WTC11 (cell line): ENCODE data around the gene NRTN. TPM values are rescaled to one million over a fixed set of nuclear protein-coding genes. Genes with fewer than 3 reads are reported as not detected.

Experiments used
- ATAC-seq: fragments of 200-7000 bp; cut with Tn5 transposase; 2 replicates; pipeline ENCODE4 v1.10.0; 2021; ENCODE audit warnings: mild to moderate bottlenecking, moderate library complexity
- CTCF ChIA-PET: fragments of 300-600 bp; sonication (Branson Sonifier 250); formaldehyde crosslinking; loops from one replicate; lab custom pipeline; 2021; ENCODE audit warnings: antibody characterized with exemption; lab: Charles Lee
- POLR2A ChIA-PET: fragments of 350-600 bp; sonication (Branson Sonifier 250); formaldehyde crosslinking; loops from one replicate; lab custom pipeline; 2021; ENCODE audit warnings: antibody characterized with exemption; lab: Charles Lee
- DNase-seq: peaks from one replicate; pipeline ENCODE4 v3.0.0; 2021; ENCODE audit warnings: low spot score
- H3K27ac Mint-ChIP-seq: 2 replicates; pipeline ENCODE4 v1.8.0; 2021; ENCODE audit warnings: mixed read lengths
- H3K27me3 Mint-ChIP-seq: 2 replicates; pipeline ENCODE4 v1.8.0; 2021; ENCODE audit warnings: low read depth, mild to moderate bottlenecking, moderate library complexity, mixed read lengths
- H3K36me3 Mint-ChIP-seq: 2 replicates; pipeline ENCODE4 v1.8.0; 2021; ENCODE audit warnings: mixed read lengths
- H3K4me1 Mint-ChIP-seq: 2 replicates; pipeline ENCODE4 v1.8.0; 2022; ENCODE audit warnings: mixed read lengths
- H3K4me3 Mint-ChIP-seq: 2 replicates; pipeline ENCODE4 v1.8.0; 2021; ENCODE audit warnings: mild to moderate bottlenecking, moderate library complexity, mixed read lengths
- H3K9me3 Mint-ChIP-seq: 2 replicates; pipeline ENCODE4 v1.8.0; 2021; ENCODE audit warnings: mixed read lengths
- CREB1 ChIP-seq: sonication (generic); formaldehyde crosslinking; IDR thresholded peaks from 2 replicates; pipeline ENCODE4 v1.8.0; 2023; ENCODE audit warnings: mild to moderate bottlenecking, missing genetic modification reagents
- CREM ChIP-seq: sonication (generic); formaldehyde crosslinking; IDR thresholded peaks from 2 replicates; pipeline ENCODE4 v1.8.1; 2022; ENCODE audit warnings: mild to moderate bottlenecking, missing genetic modification reagents, moderate library complexity
- IRF2 ChIP-seq: sonication (generic); formaldehyde crosslinking; IDR thresholded peaks from 2 replicates; pipeline ENCODE4 v1.8.0; 2022; ENCODE audit warnings: low read depth, missing genetic modification reagents, borderline replicate concordance
- JUN ChIP-seq: sonication (generic); formaldehyde crosslinking; IDR thresholded peaks from 2 replicates; pipeline ENCODE4 v1.8.0; 2023; ENCODE audit warnings: mild to moderate bottlenecking, missing genetic modification reagents
- NFATC4 ChIP-seq: fragments of 250-450 bp; sonication (Bioruptor Pico); IDR thresholded peaks from 2 replicates; pipeline ENCODE4 v1.9.0; 2021; ENCODE audit warnings: mild to moderate bottlenecking
- OVOL2 ChIP-seq: fragments of 250-450 bp; sonication (Bioruptor Pico); IDR thresholded peaks from 2 replicates; pipeline ENCODE4 v1.9.0; 2021; ENCODE audit warnings: mild to moderate bottlenecking, borderline replicate concordance
- PREB ChIP-seq: sonication (generic); formaldehyde crosslinking; IDR thresholded peaks from 2 replicates; pipeline ENCODE4 v1.8.1; 2022; ENCODE audit warnings: mild to moderate bottlenecking, missing genetic modification reagents, moderate library complexity, borderline replicate concordance
- RELA ChIP-seq: sonication (generic); formaldehyde crosslinking; IDR thresholded peaks from 2 replicates; pipeline ENCODE4 v1.8.1; 2022; ENCODE audit warnings: missing genetic modification reagents, mild to moderate bottlenecking, borderline replicate concordance
- SMAD3 ChIP-seq: sonication (generic); formaldehyde crosslinking; IDR thresholded peaks from 2 replicates; pipeline ENCODE4 v1.8.0; 2022; ENCODE audit warnings: missing genetic modification reagents, mild to moderate bottlenecking, borderline replicate concordance
- SP1 ChIP-seq: sonication (generic); formaldehyde crosslinking; conservative IDR thresholded peaks from 2 replicates; pipeline ENCODE4 v1.8.1; 2022; ENCODE audit warnings: missing genetic modification reagents
- TCF7 ChIP-seq: sonication (generic); formaldehyde crosslinking; IDR thresholded peaks from 2 replicates; pipeline ENCODE4 v1.8.0; 2022; ENCODE audit warnings: mild to moderate bottlenecking, low read depth, missing genetic modification reagents, moderate library complexity
- TEAD4 ChIP-seq: sonication (generic); formaldehyde crosslinking; IDR thresholded peaks from 2 replicates; pipeline ENCODE4 v1.8.0; 2022; ENCODE audit warnings: mild to moderate bottlenecking, missing genetic modification reagents
- TP53 ChIP-seq: sonication (generic); formaldehyde crosslinking; IDR thresholded peaks from 2 replicates; pipeline ENCODE4 v1.8.1; 2023; ENCODE audit warnings: mild to moderate bottlenecking, missing genetic modification reagents
- ZNF423 ChIP-seq: fragments of 250-450 bp; sonication (Bioruptor Pico); IDR thresholded peaks from 2 replicates; pipeline ENCODE4 v2.1.2; 2022; ENCODE audit warnings: mild to moderate bottlenecking, moderate library complexity
- ZNF671 ChIP-seq: fragments of 250-450 bp; sonication (Bioruptor Pico); IDR thresholded peaks from 2 replicates; pipeline ENCODE4 v1.8.0; 2021; ENCODE audit warnings: mild to moderate bottlenecking
- total RNA-seq: library from RNA; stranded (reverse); gene quantifications from 3 replicates; pipeline ENCODE4 v1.2.3, GENCODE V29; 2021
- TF ChIP-seq, protein P1 (sequence below): sonication (generic); formaldehyde crosslinking; IDR thresholded peaks from 2 replicates; pipeline ENCODE4 v1.8.1; 2023; ENCODE audit warnings: mild to moderate bottlenecking, missing genetic modification reagents, moderate library complexity
- TF ChIP-seq, protein P2 (sequence below): sonication (generic); formaldehyde crosslinking; IDR thresholded peaks from 2 replicates; pipeline ENCODE4 v1.8.1; 2022; ENCODE audit warnings: missing genetic modification reagents, borderline replicate concordance
- TF ChIP-seq, protein P3 (sequence below): sonication (generic); formaldehyde crosslinking; IDR thresholded peaks from 2 replicates; pipeline ENCODE4 v1.8.1; 2022; ENCODE audit warnings: low read depth, missing genetic modification reagents, borderline replicate concordance
- TF ChIP-seq, protein P4 (sequence below): sonication (generic); formaldehyde crosslinking; IDR thresholded peaks from 2 replicates; pipeline ENCODE4 v1.8.1; 2023; ENCODE audit warnings: mild to moderate bottlenecking, missing genetic modification reagents
- TF ChIP-seq, protein P5 (sequence below): sonication (generic); formaldehyde crosslinking; conservative IDR thresholded peaks from 2 replicates; pipeline ENCODE4 v1.8.1; 2022; ENCODE audit warnings: mild to moderate bottlenecking, missing genetic modification reagents
- TF ChIP-seq, protein P6 (sequence below): sonication (generic); formaldehyde crosslinking; IDR thresholded peaks from 2 replicates; pipeline ENCODE4 v1.8.0; 2023; ENCODE audit warnings: missing genetic modification reagents
- TF ChIP-seq, protein P7 (sequence below): fragments of 250-450 bp; sonication (Bioruptor Pico); IDR thresholded peaks from 2 replicates; pipeline ENCODE4 v1.9.0; 2021; ENCODE audit warnings: mild to moderate bottlenecking
- TF ChIP-seq, protein P8 (sequence below): fragments of 200-600 bp; IDR thresholded peaks from 2 replicates; pipeline ENCODE4 v1.8.0; 2022; ENCODE audit warnings: antibody characterized with exemption
- TF ChIP-seq, protein P9 (sequence below): sonication (generic); formaldehyde crosslinking; IDR thresholded peaks from 2 replicates; pipeline ENCODE4 v1.8.0; 2022; ENCODE audit warnings: mild to moderate bottlenecking, missing genetic modification reagents

NRTN gene
- total RNA-seq, 1 experiment from 2014 or later: 6.1 TPM

DNA sequence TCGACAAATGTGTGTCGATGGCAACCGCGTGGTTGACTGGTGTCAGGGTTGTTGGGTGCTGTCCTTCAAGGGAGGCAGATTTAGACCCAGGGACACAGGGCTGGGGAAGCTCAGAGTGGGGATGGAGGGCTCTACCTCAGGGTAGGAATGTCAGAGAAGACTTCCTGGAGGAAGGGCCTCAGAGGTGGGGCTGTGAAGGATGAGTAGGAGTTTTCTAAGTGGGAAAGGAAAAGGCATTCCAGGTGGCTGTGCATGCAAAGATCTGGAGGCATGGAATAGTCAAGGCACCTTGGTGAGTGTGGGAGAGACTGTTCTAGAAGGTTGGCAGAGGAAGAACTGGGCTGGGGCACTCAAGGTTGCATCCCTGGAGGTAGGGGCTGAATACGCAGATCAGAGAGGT is 2.0 kb downstream of the NRTN start:
- DNase-seq: no peak
- Mint-ChIP-seq H3K4me3 (no peak overlapping the region), H3K36me3 (no peaks in the 10 kb centered on the region), H3K4me1 (peaks cover 12% of the 10 kb centered on the region), H3K9me3 (no peaks in the 10 kb centered on the region), H3K27me3 (peaks cover 33% of the 10 kb centered on the region), H3K27ac (no peak overlapping the region)
- POLR2A ChIA-PET: interaction anchor here (1.0 kb wide), 1 partner anchor 21 kb away, joined by 4 read pairs; no protein-coding TSS in a partner anchor
- TF ChIP-seq, protein P1, sequence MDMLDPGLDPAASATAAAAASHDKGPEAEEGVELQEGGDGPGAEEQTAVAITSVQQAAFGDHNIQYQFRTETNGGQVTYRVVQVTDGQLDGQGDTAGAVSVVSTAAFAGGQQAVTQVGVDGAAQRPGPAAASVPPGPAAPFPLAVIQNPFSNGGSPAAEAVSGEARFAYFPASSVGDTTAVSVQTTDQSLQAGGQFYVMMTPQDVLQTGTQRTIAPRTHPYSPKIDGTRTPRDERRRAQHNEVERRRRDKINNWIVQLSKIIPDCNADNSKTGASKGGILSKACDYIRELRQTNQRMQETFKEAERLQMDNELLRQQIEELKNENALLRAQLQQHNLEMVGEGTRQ (CRISPR knock-in tag): no peak
- TF ChIP-seq ZNF423 (CRISPR knock-in tag) (no peak), ZNF671 (no peak), CREB1 (CRISPR knock-in tag) (no peak), CREM (CRISPR knock-in tag) (no peak), JUN (CRISPR knock-in tag) (no peak), TCF7 (CRISPR knock-in tag) (no peak), SP1 (CRISPR knock-in tag) (no peak), RELA (CRISPR knock-in tag) (no peak), SMAD3 (CRISPR knock-in tag) (no peak), NFATC4 (CRISPR knock-in tag) (no peak), TEAD4 (no peak), PREB (no peak), IRF2 (no peak)
- TF ChIP-seq, protein P2, sequence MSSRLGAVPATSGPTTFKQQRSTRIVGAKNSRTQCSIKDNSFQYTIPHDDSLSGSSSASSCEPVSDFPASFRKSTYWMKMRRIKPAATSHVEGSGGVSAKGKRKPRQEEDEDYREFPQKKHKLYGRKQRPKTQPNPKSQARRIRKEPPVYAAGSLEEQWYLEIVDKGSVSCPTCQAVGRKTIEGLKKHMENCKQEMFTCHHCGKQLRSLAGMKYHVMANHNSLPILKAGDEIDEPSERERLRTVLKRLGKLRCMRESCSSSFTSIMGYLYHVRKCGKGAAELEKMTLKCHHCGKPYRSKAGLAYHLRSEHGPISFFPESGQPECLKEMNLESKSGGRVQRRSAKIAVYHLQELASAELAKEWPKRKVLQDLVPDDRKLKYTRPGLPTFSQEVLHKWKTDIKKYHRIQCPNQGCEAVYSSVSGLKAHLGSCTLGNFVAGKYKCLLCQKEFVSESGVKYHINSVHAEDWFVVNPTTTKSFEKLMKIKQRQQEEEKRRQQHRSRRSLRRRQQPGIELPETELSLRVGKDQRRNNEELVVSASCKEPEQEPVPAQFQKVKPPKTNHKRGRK (CRISPR knock-in tag): no peak
- TF ChIP-seq, protein P3, sequence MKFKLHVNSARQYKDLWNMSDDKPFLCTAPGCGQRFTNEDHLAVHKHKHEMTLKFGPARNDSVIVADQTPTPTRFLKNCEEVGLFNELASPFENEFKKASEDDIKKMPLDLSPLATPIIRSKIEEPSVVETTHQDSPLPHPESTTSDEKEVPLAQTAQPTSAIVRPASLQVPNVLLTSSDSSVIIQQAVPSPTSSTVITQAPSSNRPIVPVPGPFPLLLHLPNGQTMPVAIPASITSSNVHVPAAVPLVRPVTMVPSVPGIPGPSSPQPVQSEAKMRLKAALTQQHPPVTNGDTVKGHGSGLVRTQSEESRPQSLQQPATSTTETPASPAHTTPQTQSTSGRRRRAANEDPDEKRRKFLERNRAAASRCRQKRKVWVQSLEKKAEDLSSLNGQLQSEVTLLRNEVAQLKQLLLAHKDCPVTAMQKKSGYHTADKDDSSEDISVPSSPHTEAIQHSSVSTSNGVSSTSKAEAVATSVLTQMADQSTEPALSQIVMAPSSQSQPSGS (CRISPR knock-in tag): no peak
- TF ChIP-seq, protein P4, sequence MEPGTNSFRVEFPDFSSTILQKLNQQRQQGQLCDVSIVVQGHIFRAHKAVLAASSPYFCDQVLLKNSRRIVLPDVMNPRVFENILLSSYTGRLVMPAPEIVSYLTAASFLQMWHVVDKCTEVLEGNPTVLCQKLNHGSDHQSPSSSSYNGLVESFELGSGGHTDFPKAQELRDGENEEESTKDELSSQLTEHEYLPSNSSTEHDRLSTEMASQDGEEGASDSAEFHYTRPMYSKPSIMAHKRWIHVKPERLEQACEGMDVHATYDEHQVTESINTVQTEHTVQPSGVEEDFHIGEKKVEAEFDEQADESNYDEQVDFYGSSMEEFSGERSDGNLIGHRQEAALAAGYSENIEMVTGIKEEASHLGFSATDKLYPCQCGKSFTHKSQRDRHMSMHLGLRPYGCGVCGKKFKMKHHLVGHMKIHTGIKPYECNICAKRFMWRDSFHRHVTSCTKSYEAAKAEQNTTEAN (CRISPR knock-in tag): no peak
- TF ChIP-seq, protein P5, sequence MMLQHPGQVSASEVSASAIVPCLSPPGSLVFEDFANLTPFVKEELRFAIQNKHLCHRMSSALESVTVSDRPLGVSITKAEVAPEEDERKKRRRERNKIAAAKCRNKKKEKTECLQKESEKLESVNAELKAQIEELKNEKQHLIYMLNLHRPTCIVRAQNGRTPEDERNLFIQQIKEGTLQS (CRISPR knock-in tag): no peak
- TF ChIP-seq, all 79 proteins: peak for 0
- CTCF ChIA-PET: interaction anchor here (0.5 to 4.1 kb wide), 11 partner anchors 9 to 866 kb away, joined by 3 to 19 read pairs (median 5); partner anchors contain the start of gene VMAC
- no peak for ATAC-seq

GRCh38 chr19:5808120-5808816 is 3.4 kb downstream of the NRTN start:
- Mint-ChIP-seq H3K27me3 (peaks cover 19% of the 10 kb centered on the region), H3K4me3 (no peak overlapping the region), H3K27ac (no peak overlapping the region), H3K4me1 (peaks cover 10% of the 10 kb centered on the region), H3K36me3 (no peaks in the 10 kb centered on the region), H3K9me3 (no peaks in the 10 kb centered on the region)
- CTCF ChIA-PET: interaction anchor here (1.0 to 4.1 kb wide), 3 partner anchors 20 to 214 kb away, joined by 3 to 19 read pairs (median 7); no protein-coding TSS in a partner anchor
- ATAC-seq (no peak), DNase-seq (no peak)
- POLR2A ChIA-PET: interaction anchor here (0.5 to 1.1 kb wide), 4 partner anchors 20 to 550 kb away, joined by 3 to 6 read pairs (median 4); no protein-coding TSS in a partner anchor
- TF ChIP-seq, protein P6, sequence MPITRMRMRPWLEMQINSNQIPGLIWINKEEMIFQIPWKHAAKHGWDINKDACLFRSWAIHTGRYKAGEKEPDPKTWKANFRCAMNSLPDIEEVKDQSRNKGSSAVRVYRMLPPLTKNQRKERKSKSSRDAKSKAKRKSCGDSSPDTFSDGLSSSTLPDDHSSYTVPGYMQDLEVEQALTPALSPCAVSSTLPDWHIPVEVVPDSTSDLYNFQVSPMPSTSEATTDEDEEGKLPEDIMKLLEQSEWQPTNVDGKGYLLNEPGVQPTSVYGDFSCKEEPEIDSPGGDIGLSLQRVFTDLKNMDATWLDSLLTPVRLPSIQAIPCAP (CRISPR knock-in tag): no peak
- TF ChIP-seq TP53 (no peak), OVOL2 (CRISPR knock-in tag) (no peak), NFATC4 (CRISPR knock-in tag) (no peak), ZNF671 (no peak)
- TF ChIP-seq, protein P7, sequence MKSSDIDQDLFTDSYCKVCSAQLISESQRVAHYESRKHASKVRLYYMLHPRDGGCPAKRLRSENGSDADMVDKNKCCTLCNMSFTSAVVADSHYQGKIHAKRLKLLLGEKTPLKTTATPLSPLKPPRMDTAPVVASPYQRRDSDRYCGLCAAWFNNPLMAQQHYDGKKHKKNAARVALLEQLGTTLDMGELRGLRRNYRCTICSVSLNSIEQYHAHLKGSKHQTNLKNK: no peak
- TF ChIP-seq, protein P8, sequence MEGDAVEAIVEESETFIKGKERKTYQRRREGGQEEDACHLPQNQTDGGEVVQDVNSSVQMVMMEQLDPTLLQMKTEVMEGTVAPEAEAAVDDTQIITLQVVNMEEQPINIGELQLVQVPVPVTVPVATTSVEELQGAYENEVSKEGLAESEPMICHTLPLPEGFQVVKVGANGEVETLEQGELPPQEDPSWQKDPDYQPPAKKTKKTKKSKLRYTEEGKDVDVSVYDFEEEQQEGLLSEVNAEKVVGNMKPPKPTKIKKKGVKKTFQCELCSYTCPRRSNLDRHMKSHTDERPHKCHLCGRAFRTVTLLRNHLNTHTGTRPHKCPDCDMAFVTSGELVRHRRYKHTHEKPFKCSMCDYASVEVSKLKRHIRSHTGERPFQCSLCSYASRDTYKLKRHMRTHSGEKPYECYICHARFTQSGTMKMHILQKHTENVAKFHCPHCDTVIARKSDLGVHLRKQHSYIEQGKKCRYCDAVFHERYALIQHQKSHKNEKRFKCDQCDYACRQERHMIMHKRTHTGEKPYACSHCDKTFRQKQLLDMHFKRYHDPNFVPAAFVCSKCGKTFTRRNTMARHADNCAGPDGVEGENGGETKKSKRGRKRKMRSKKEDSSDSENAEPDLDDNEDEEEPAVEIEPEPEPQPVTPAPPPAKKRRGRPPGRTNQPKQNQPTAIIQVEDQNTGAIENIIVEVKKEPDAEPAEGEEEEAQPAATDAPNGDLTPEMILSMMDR: no peak
- TF ChIP-seq, protein P9, sequence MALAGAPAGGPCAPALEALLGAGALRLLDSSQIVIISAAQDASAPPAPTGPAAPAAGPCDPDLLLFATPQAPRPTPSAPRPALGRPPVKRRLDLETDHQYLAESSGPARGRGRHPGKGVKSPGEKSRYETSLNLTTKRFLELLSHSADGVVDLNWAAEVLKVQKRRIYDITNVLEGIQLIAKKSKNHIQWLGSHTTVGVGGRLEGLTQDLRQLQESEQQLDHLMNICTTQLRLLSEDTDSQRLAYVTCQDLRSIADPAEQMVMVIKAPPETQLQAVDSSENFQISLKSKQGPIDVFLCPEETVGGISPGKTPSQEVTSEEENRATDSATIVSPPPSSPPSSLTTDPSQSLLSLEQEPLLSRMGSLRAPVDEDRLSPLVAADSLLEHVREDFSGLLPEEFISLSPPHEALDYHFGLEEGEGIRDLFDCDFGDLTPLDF (CRISPR knock-in tag): no peak
